AG10803 (cell line): Measurements from ENCODE around the gene GAL3ST2.

Experiments
- DNase-seq: peaks from one replicate; pipeline ENCODE4 v3.0.0; 2010; ENCODE audit warnings: low read depth
- H3K4me3 ChIP-seq: 2 replicates; pipeline ENCODE4 v1.5.1; 2011; ENCODE audit warnings: mild to moderate bottlenecking, low read length, control low read depth
- CTCF ChIP-seq: conservative IDR thresholded peaks from 2 replicates; pipeline ENCODE4 v1.5.1; 2011; ENCODE audit warnings: mild to moderate bottlenecking, low read length, control low read depth, inconsistent platforms

GAL3ST2 gene

GRCh38 chr2:241776336-241777169 lies at the start of gene GAL3ST2:
TSS of gene GAL3ST2 (plus strand) at chr2:241776822. CDS start at chr2:241776956, 134 bp downstream.
- H3K4me3 ChIP-seq: no peak within 1 kb of the TSS
- no peak for TF ChIP-seq CTCF
- DNase-seq: no peak

DNA sequence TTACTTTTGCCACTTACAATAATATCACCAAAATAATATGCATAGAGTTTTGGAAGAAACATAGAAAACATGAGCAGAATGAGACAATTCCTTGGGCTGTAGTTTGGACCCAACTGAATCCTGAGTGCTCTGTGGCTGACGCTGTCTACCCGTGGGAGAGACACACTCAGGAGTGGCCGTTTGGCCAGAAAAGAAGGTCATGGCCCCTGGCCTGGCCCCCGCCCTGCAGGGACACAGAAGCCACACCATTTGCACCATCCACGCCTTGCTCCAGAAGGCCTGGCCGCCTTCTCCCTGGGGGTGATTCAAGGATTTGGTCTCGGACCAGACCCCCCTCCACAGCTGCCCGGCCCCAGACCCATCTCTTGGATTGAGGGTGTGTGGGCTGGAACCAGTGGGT lies 48.6 kb upstream of the GAL3ST2 start:
- TF ChIP-seq CTCF: no peak
- no peak overlapping the region for H3K4me3 ChIP-seq
- DNase-seq: no peak

DNA sequence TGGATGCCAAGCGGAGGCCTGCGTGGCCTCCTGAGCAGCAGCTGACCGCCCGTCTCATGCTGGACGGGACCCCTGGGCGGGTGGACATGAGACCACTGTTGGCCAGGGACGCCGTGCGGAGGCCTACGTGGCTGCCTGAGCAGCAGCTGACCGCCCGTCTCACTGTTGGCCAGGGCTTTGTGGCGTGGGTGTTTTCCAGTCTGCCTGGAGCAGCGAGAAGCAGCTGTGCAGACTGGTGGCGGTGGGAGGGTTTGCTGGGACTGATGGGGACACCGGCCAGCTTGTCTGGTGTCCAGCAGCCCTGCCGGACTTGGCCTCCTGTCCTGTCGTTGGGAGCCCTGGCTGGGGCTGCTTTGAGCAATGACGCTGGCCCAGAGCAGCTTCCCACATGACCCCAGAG lies 48.0 kb upstream of the GAL3ST2 start:
- TF ChIP-seq CTCF: no peak
- DNase-seq: no peak
- H3K4me3 ChIP-seq: no peak overlapping the region

GRCh38 chr2:241729868-241730267 lies 46.8 kb upstream of the GAL3ST2 start:
- no peak overlapping the region for H3K4me3 ChIP-seq
- no peak for DNase-seq
- no peak for TF ChIP-seq CTCF

DNA sequence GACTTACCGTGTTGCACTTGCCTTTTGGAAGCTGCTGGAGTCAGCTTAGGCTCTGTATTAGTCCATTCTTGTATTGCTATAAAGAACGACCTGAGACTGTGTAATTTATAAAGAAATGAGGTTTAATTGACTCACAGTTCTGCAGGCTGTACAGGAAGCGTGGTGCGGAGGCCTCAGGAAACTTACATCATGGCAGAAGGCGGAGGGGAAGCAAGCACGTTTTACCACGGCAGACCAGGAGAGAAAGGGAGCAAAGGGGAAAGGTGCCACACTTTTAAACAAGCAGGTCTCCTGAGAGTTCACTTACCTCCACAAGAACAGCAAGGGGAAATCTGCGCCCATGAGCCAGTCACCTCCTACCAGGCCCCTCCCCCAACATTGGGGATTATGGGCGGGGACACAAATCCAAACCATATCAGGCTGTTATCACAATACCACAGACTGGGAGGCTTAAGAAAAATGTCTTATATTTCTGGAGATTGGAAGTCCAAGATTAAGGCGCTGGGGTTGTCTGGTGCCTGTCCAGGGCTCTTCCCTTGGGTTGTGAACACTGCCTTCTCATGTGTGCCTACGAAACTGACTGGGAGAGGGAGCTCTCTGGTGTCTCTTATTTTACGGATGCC lies 45.8 kb upstream of the GAL3ST2 start:
- no peak for DNase-seq

GRCh38 chr2:241732513-241733186 lies 44.0 kb upstream of the GAL3ST2 start:
- peak overlapping the region; percentile 24; the same call in 1 of the 2 replicates for H3K4me3 ChIP-seq
- DNase-seq: peak; percentile 38
- peak; percentile 40 for TF ChIP-seq CTCF

More for the DNA sequence above, 45.8 kb upstream of the GAL3ST2 start:
- no peak overlapping the region for H3K4me3 ChIP-seq
- no peak for TF ChIP-seq CTCF
